OCI-LY3 (cell line): ENCODE results near the gene SESN1.

Experiments
- CTCF ChIP-seq: fragments of 200-600, 300-600 bp; sonication (generic); IDR thresholded peaks from 2 replicates; pipeline ENCODE4 v1.5.1; 2014; ENCODE audit warnings: antibody characterized with exemption, low read length, low read depth
- EZH2phosphoT487 ChIP-seq: fragments of 200-600 bp; shearing (Covaris generic); IDR thresholded peaks from 2 replicates; pipeline ENCODE4 v1.6.1; 2018; ENCODE audit warnings: antibody characterized with exemption, mixed run types, low read depth

- no peak for TF ChIP-seq CTCF
- no peak for TF ChIP-seq EZH2phosphoT487
Observed at GRCh38 chr6:109036574-109037294, 57.9 kb downstream of the SESN1 start.
